Kidney glomerular epithelial cell (primary cell): Measurements from ENCODE around the gene UBE2I.

Source experiments
- DNase-seq: peaks from one replicate; lab custom pipeline; 2025; lab: John Stamatoyannopoulos, UW

UBE2I gene

GRCh38 chr16:1343428-1344242, 34.2 kb downstream of the UBE2I start:
- DNase-seq = no peak

GRCh38 chr16:1344499-1344898, 35.1 kb downstream of the UBE2I start:
- no peak for DNase-seq

GRCh38 chr16:1345087-1345486, 35.7 kb downstream of the UBE2I start:
- DNase-seq = no peak

GRCh38 chr16:1345651-1346421, 36.4 kb downstream of the UBE2I start:
- no peak for DNase-seq

DNA sequence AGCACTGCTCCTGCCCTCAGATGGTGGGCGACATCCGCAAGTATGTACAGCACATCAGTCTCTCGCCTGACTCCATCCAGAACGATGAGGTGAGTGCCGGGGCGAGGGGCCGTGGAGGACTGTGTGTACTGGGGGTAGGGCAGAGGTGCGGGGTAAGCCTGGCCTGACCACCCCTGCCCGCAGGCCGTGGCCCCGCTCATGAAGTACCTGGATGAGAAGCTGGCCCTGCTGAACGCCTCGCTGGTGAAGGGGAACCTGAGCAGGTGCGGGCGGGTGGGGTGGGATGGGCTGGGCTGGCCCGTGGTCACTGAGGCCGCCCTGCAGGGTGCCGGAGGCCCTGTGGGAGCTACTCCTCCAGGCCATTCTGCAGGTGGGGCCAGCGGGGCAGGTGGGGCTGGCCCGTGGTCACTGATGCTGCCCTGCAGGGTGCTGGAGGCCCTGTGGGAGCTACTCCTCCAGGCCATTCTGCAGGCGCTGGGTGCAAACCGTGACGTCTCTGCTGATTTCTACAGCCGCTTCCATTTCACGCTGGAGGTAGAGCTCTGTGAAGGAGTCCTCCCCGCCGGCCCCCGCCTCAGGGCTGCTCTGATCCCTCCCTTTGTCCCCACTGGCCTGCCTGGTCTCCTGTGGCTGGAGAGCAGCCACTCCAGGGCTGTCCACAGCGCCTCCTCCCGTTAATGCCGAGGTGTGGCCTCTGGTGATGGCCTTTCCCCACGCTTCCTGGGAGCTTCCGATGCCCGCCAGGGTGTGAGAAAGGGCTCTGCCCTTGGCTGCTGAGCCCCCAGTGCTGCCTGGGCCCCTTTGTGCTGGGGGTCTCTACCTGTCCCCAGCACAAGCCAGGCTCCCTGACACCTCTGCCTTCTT, 37.2 kb downstream of the UBE2I start:
- DNase-seq = no peak

- DNase-seq = no peak
These were observed 37.9 kb downstream of the UBE2I start for GRCh38 chr16:1347286-1347855.

DNA sequence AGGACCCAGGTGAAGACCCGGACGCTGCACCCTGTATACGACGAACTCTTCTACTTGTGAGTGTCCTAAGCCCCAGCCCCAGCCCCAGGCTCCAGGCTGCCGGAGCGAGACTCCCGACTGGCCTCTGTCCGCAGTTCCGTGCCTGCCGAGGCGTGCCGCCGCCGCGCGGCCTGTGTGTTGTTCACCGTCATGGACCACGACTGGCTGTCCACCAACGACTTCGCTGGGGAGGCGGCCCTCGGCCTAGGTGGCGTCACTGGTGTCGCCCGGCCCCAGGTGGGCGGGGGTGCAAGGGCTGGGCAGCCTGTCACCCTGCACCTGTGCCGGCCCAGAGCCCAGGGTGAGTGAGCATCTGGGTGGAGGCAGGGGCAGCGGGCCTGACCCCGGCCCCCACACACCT, 38.5 kb downstream of the UBE2I start:
- no peak for DNase-seq

GRCh38 chr16:1348441-1348840, 39.0 kb downstream of the UBE2I start:
- no peak for DNase-seq

GRCh38 chr16:1348926-1349325, 39.5 kb downstream of the UBE2I start:
- no peak for DNase-seq

GRCh38 chr16:1349351-1349750, 39.9 kb downstream of the UBE2I start:
- DNase-seq = no peak

DNA sequence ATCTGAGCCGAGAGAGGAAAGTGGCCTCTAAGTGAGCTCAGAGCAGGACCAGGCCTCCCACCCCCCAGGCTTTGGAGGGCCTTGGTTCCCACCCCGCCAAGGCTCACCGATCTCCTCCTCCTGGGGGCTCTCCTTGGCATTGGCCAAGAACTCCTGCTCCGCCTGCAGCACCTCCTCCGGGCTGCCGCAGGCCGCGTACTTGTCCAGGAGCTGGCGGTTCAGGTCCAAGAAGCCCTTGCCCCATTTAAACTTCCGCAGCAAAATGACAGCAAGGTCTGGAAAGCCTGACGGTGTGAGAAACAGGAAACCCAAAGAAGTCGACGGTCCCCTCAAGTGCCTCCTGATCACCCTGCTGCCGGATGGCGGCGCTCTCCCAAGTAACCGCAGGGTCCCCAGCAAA, 40.5 kb downstream of the UBE2I start:
- no peak for DNase-seq

- DNase-seq = no peak
These were observed 41.3 kb downstream of the UBE2I start for GRCh38 chr16:1350691-1351090.

DNA sequence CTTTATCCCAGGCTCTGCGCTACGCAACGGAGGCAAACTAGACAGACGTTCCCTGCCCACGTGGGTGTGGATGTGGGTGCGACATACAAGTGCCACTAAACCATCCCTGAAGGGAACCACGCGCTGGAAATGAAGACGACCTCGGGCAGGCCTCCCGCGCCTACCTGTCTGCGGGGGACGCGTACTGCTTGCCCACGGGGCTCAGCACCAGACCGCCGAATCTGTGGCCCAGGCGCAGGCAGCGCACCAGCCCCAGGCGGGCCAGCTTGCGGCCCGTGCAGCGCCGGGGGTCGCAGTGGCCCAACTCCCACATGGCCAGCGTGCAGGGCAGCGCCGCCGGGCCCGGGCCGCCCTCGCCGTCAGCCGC, 41.8 kb downstream of the UBE2I start:
- DNase-seq = no peak

- DNase-seq = peak; percentile 37
These were observed 42.3 kb downstream of the UBE2I start, which contains the start of the genes GNPTG and TSR3 for GRCh38 chr16:1351582-1352362. Gene GNPTG (plus strand): TSS chr16:1351931. CDS start chr16:1351966, 35 bp downstream. Gene TSR3 (minus strand): TSS chr16:1351878. CDS start chr16:1351804, 74 bp downstream.

- DNase-seq = no peak
These were observed 45.5 kb downstream of the UBE2I start for GRCh38 chr16:1354815-1355540.

DNA sequence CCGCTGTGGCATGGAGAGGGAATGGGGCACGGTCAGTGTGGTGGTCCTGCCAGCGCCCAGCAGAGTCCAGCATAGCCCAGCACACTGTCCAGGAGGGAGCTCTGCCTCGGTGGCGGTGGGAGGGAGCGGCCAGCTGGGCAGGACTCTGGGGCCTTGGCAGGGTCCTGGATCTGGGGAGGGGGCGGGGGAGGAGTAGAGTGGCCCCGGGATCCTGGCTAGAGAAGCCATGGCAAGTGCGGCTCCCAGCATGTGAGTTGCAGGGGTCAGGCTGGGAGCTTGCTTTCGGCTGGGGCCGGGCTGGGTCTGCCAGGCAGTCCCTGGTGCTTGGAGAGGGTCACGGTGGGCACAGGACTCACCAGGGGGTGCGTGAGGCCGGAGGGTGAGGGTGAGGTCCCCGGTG, 46.2 kb downstream of the UBE2I start:
- DNase-seq = no peak

DNA sequence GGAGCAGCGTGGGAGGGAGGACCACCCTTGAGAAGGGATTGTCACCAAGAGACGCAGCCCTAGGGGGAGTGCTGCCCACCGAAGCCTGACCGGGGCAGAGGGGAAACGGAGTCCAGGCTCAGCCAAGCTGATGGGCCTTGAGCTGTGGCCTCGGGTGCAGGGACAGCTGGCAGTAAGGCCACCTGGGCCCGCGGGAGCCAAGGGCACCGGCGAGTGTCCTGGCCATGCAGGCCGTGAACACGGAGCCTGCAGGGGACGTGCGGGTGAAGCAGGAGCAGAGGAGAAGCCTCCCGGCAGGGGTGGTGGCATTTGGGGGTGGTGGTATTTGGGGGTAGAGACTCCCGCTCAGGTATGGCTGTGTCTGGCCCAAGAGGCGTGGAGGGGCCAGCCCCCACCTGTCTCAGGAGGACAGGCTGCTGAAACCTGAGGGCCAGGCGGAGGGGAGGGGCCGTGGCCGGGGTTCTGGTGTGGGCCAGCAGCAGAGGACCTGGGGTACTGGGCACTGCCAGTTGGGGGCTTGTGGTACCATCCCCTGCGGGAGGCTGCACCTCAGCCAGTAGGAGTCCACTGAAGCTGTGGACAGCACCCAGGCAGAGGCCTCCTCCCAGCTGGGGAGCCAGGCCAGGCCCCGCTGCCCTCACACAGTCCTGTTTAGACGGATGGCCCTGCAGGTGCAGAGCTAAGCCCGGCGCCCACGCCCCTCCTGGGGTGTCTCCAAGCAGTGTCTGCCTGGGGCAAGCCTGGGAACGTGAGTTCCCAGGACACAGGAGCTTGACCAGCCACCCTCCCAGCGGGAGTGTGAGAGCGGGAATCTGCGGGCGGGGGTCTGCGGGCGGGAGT, 46.8 kb downstream of the UBE2I start:
- DNase-seq = no peak

GRCh38 chr16:1357906-1358566, 48.6 kb downstream of the UBE2I start:
- DNase-seq = no peak
